Stimulated activated CD4-positive, alpha-beta T cell treated with anti-CD3 and anti-CD28 coated beads, Interleukin-15, amount 100 ng/mL, for 24 hours (primary cell): ENCODE results near the gene ADRA2B.

ENCODE experiments used
- DNase-seq: peaks from one replicate; pipeline ENCODE4 v3.0.0-alpha.2; 2020

Gene ADRA2B

GRCh38 chr2:96115631-96116423, 544 bp downstream of the ADRA2B start:
- no peak for DNase-seq

DNA sequence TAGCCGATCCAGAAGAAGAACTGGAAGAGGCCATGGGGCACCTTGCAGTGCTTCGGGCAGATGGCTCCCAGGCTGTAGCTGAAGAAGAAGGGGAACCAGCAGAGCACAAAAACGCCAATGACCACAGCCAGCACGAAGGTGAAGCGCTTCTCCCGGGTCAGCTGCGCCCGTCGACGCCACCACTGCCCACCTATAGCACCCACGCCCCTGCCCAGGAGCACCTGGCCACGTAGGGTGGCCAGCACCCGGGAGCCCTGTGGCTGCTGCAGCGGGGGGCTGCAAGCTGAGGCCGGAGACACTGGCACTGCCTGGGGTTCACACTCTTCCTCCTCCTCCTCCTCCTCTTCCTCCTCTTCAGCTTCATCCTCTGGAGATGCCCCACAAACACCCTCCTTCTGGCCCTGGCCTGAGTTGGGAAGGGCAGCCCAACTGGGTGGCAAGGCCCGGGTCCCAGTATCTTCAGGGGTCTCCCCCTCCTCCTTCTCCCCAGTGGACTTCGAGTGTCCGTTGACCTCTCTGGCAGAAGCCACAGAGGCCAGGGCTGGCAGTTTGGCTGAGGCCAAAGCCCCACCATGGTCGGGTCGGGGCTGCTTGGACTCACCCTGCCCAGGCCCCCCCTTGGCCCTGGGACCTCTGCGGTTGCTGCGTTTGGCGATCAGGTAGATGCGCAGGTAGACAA, 1.3 kb downstream of the ADRA2B start:
- no peak for DNase-seq

DNA sequence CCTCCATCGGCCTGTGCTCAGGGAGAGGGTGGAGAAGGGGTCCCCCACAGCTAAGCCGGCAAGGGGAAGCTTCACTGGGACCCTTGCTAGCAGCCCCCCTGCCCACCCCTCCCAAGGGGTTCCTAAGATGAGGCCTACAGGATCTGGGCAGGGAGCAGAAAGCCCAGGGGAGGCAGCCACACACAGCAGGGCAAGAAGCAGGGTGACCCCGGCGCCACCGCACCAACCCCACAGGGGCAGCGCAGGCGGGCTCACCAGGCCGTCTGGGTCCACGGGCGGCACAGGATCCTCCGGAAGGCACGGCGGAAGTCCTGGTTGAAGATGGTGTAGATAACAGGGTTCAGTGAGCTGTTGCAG, 1.8 kb downstream of the ADRA2B start:
- no peak for DNase-seq

DNA sequence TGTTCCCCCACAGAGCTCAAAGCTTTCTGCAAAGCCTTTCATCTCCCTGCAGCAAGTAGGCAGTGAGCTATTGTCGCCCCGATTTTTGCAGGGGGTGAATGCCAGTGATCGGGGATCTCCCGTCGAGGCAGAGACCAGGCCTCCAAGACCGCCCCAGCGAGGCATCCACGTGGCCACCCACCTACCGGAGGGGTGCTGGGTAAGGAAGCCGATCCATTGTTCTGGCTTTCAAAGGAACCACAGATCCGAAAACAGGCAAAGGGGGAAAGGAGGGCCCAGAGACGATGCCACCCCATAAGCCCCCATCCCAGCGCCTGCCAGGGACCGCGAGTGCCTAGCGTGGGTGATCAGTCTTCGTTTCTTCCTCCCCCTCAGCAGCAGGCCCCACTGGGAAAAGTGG, 2.4 kb downstream of the ADRA2B start:
- DNase-seq = no peak

DNA sequence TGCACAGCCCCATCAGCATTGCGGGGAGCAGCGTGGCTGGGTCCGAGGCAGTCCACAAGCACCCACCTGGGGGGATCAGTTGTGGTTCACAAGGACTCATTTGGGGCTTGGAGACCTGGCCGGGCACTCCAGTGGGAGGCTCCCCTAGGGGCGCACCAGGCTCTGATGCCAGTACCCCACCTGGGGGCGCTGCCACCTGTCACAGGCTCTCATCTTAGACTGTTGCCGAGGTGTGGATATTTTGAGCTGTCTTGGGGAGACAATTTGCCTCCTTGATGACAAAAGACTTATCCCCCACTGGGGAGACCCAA, 3.0 kb downstream of the ADRA2B start:
- DNase-seq = peak; percentile 40

DNA sequence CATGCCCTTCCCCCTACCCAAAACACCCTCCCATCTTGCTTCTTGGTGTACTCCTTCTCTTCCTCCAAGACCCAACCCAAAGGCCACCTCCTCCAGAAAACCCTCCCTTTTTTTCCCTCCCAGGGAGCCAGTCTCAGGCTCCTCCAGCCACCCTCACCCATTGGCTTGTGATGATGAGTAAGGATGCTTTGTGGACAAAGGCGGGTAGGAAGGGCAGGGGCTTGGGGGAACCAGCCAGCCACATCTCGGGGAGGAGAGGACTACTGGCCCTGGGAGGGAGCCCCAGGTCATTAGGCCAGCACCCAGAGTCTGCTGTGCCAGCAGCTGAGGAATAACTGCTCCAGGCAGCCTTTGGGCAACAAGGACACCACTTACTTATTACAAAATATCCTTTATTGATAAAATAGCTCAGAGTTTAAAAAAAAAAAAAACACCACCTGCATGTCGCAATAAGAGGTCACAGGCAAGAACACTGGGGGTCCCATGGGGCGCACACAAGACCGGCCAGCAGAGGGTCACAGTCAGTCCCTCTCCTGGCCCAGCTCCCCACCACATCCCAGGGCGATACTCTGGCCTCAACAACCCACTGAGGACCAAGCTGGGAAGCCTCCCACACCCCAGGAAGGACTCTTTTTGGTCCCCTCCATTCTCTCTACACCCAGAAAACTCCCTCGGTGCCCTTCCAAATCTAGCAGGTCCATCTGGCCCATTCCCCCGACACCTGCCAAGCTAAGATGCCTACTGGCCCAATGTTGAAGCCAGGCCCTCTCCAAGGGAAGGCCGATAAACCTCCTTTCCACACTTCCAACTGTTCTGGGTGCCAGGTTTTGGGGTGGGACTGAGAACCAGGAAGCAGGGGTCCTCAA, 3.6 kb downstream of the ADRA2B start:
- no peak for DNase-seq

GRCh38 chr2:96111823-96112500, 4.4 kb downstream of the ADRA2B start:
- DNase-seq = no peak

DNA sequence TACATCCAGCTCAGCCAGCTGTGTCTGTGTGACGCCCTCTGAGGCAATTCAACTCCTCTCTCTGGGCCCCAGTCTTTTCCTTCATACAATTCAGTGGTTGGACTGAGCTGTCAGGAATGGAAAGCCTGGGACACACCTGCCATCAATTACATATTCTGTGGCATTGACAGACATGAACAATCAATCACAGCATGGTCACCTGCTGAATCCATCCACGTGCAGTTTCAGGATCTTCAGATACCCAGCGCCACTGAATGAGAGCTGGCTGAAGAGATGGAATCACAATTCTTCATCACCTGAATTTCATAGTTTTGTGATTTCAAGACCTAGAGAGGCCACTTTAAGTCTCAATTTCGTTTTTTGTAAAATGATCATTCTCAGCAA, 5.1 kb downstream of the ADRA2B start:
- DNase-seq = no peak

- DNase-seq = no peak
Measured at GRCh38 chr2:96110621-96111256, 5.6 kb downstream of the ADRA2B start.

- no peak for DNase-seq
Measured at GRCh38 chr2:96109931-96110511, 6.3 kb downstream of the ADRA2B start.

DNA sequence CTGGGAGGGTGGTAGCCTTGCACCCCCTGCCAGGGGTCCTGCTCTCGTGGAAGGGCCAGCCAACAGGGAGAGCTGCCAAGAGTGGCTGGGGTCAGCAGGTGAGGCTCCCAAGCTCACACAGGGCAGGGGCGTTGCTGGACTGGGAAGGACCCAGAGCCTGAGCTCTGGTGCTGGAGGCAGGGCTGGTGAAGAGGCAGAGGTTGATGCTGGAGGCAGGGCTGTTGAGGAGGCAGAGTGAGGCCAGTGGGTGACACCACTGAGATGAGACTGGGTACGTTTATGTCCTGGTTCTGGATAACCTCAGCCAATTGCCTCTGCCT, 7.0 kb downstream of the ADRA2B start:
- DNase-seq = no peak

DNA sequence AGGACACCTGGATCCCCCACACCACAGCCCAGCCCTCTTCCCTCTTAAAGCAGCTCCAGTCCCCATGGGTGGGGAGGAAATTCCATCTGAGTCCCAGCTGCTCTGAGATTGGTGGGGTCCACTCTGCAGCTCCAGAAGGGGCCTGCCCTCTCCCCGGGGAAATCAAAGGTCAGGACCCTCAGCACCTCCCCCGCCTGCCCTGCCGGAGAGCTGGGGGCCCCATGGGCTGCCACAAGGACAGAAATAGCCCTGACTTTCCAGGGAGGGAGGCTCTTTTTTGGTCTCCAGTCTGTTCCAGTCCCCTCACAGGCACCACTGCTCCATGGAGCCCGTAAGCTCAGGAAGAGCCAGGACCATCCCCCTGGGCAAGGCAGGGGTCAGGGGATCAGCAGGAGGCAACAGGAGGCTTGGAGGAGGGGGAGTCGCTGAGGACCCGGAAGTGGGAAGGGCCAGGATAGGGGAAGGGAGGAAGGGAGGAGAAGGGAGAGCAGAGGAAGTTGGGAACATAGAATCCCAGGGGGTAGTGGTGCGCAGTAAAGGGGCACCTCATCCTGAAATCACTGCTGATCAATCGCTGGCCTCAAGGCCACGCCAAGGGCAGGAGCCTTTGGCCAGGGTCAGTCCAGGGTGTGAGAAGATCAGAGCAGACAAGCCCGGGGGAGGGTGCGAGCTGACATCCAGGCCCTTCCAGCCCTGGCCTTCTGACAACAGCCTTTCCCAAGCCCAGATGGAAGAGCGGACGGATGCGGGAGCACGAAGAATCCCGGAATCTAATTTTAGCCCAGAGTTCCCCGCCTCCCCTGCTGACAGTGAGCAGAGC, 7.6 kb downstream of the ADRA2B start:
- no peak for DNase-seq

DNA sequence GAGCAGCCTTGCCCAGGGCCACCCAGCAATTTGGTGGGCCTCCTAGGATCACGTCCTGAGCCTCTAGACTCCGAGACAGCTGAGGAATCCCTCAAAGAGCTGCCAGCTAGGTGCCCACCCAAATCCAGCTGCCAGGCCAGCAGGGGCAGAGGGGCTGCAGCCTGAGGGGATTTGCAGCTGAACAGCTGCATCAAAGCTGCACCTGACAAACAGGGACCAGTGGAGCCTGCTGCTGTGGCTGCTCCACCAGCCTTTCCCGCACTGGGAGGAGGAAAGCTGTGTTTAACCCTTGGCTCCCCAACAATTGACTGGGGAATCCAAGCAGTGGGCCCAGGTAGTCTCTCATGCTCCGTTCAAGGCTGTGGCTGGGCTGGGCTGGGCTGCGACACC, 8.2 kb downstream of the ADRA2B start:
- no peak for DNase-seq

- no peak for DNase-seq
Measured at GRCh38 chr2:96107708-96108065, 8.7 kb downstream of the ADRA2B start.

DNA sequence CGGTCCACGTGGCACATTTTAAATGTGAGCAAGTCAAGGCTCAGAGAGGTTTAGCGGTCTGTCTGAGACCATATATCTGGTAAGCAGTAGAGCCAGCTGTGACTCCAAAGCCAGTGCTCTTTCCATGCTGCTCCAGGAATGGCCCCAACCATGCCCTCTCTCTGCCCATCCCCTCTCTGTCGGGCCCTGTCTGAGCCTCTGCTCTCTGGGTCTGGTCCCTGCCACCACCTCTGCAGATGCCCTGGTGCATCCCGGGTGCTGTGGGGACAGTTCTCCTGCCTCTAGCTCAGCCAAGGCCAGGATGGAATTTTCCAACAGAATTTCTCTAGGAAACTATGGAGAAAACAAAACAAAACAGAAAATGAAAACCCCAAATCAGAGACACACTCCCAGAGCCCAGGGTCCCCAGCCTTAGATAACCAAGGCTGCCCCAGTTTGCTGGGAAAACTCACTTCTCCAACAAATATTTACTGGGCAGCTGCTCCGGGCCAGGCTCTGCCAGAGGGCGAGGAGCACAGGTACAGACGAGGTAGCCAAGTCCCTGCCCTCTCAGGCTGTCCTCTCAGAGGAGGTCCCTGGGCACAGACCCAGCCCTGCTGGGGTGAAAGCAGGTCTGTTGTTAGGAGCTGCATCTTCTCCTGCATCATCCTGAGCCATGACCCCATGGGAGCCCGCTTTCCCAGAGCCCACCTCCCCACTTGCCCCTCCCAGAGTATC, 9.2 kb downstream of the ADRA2B start:
- no peak for DNase-seq

GRCh38 chr2:96105994-96106715, 10.2 kb downstream of the ADRA2B start:
- DNase-seq = no peak

DNA sequence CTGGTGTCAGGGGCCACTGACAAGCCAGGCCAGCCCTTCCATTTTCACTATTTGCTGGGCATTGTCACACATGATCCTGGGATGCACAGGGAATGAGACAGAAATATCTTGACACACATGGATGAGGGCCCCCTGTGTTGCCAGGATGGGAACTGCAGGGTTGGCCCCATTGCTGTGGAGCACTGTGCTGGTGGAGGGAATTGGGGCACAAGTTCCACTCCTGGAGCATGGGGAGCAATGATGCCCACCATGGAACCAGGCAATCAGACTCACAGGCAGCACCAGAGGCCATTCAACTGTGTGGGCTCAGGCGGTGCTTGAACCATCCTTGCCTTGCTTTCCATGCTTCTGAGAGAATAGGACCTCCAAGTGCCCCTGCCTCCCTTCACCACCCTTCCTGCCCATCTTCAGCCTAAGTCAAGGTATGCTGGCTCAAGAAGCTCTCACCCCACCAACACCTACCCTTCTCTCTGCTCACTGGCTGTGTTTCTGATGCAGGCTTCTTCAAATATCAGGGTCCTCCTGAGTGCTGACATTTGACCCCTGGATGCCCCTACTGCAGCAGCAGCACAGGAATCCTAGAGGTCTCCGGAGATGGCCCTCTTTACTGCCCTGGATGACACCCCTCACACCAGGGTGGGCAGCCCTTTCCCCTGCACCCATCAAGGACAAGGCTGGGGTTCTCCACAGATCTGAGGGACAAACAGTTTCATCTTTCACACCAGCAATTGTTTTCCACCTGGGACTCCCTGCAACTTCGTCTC, 11.0 kb downstream of the ADRA2B start:
- no peak for DNase-seq

DNA sequence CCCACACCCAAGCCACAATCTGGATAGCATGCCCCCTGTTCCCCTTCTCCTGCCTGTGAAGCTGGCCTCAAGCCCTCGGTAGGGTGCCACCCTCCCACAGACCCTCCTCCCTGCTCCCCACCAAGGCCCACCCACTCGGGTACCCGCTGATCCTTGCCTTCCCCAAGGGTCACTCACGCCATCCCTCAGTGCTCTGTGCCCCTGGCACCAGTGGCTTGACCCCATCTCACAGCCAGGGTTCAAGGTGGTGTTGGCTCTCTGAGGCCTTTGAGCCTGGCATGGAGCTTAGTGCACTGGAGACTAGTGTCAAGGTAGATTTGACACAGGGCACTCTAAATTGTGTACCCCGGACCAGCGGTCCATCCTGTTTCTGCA, 11.9 kb downstream of the ADRA2B start:
- no peak for DNase-seq

DNA sequence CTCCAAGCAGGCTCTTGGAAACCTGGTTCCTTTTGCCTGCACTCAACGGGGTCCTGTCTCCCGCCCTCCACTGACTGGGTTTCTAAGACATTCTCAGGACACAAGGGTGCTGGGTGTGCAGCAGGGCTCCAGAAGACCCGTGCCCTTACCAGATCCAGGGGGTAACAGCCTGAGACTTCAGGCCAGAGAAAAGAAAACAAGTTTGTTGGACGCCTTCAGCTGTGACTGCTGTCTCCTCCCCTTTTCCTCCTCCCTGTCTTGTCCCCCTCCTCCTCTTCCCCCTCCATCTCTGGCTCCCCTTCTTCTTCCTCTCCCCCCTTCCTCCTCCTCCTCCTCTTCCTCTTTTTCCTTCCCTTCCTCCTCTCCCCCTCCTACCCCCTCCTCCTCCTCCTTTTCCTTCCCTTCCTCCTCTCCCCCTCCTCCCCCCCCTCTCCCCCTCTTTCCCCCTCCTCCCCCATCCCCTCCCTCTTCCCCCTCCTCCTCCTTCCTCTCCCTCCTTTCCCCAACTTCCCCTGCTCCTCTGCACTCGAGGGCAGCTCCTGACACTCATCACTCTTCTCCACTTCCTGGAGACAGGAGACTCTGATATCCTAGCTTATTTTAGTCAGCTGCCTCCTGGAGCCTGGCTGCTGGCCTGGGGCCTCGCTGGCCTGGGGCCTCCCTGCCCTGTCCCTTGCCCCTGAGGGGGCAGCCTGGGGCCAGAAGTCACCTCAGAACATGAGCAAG, 12.4 kb downstream of the ADRA2B start:
- DNase-seq = no peak
